ENCODE data around the gene ING5. TPM values are rescaled to one million over a fixed set of nuclear protein-coding genes. Genes with fewer than 3 reads are reported as not detected.

ING5 gene
- total RNA-seq, 1 experiment from 2014 or later = 35.1 TPM

GRCh38 chr2:241746084-241746483, 44.2 kb downstream of the ING5 start:
- Mint-ChIP-seq H3K4me3 (ENCODE audit: low read depth, unreplicated experiment) (no peak overlapping the region), H3K27ac (ENCODE audit: unreplicated experiment) (no peak overlapping the region), H3K36me3 (ENCODE audit: insufficient read depth, unreplicated experiment) (peaks cover 28% of the 10 kb centered on the region), H3K27me3 (ENCODE audit: unreplicated experiment) (no peaks in the 10 kb centered on the region), H3K4me1 (ENCODE audit: low read depth, unreplicated experiment) (no peaks in the 10 kb centered on the region), H3K9me3 (ENCODE audit: low read depth, unreplicated experiment) (peaks cover 4% of the 10 kb centered on the region)
- TSS peak; percentile 31 for BruUV-seq (replicated peaks)
- TF ChIP-seq, protein P1, sequence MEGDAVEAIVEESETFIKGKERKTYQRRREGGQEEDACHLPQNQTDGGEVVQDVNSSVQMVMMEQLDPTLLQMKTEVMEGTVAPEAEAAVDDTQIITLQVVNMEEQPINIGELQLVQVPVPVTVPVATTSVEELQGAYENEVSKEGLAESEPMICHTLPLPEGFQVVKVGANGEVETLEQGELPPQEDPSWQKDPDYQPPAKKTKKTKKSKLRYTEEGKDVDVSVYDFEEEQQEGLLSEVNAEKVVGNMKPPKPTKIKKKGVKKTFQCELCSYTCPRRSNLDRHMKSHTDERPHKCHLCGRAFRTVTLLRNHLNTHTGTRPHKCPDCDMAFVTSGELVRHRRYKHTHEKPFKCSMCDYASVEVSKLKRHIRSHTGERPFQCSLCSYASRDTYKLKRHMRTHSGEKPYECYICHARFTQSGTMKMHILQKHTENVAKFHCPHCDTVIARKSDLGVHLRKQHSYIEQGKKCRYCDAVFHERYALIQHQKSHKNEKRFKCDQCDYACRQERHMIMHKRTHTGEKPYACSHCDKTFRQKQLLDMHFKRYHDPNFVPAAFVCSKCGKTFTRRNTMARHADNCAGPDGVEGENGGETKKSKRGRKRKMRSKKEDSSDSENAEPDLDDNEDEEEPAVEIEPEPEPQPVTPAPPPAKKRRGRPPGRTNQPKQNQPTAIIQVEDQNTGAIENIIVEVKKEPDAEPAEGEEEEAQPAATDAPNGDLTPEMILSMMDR (IDR thresholded peaks at IDR 0.05; ENCODE audit: unreplicated experiment) = no peak
- intact Hi-C loops (cut with micrococcal nuclease; ENCODE audit: unreplicated experiment) = no loop called here
- CTCF ChIA-PET = no interaction called here
- DNase-seq = no peak

DNA sequence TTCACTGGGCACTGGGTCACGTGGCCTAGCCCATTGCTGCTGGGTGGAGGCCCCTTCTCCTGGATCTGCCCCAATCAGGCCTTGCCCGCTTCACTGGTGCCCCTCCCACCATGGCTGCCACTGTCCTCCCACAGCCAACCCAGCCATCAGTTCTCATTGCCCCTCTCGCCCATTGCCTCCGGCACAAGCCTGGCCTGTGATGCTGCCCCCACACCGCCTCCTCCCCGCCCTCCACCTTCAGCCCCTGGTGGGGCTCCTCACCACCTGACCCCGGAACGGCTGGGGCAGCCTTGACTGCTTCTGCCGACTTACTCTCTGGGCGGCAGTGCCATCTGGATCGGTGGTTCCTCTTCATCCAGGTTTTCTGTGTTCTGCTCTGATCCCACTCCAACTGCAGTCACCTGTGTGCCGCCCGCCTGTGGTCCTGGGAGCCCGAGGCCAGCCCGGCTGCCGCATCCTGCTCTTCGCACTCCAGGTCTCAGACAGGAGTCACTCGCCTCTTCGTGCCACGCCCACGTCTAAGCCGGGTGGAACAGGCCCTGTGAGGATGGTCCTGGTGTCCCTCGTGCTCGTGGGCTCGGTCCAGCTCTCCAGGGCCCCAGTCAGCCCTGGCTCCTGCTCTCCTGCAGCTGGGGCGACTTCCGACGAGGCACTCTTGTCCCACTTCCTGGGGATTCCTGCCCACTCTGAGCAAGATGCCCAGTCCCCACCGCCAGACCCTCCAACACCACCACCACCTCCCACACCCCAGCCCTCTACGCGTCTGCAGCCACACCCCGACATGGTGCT, 46.8 kb downstream of the ING5 start:
- no peak for DNase-seq
- TF ChIP-seq, protein P1 (IDR thresholded peaks at IDR 0.05; ENCODE audit: unreplicated experiment) = no peak
- no TSS peak for BruUV-seq (replicated peaks)
- Mint-ChIP-seq H3K4me1 (ENCODE audit: low read depth, unreplicated experiment) (no peaks in the 10 kb centered on the region), H3K9me3 (ENCODE audit: low read depth, unreplicated experiment) (peaks cover 4% of the 10 kb centered on the region), H3K4me3 (ENCODE audit: low read depth, unreplicated experiment) (no peak overlapping the region), H3K27me3 (ENCODE audit: unreplicated experiment) (no peaks in the 10 kb centered on the region), H3K36me3 (ENCODE audit: insufficient read depth, unreplicated experiment) (peaks cover 26% of the 10 kb centered on the region), H3K27ac (ENCODE audit: unreplicated experiment) (no peak overlapping the region)
- intact Hi-C loops (cut with micrococcal nuclease; ENCODE audit: unreplicated experiment) = no loop called here
- CTCF ChIA-PET = no interaction called here

DNA sequence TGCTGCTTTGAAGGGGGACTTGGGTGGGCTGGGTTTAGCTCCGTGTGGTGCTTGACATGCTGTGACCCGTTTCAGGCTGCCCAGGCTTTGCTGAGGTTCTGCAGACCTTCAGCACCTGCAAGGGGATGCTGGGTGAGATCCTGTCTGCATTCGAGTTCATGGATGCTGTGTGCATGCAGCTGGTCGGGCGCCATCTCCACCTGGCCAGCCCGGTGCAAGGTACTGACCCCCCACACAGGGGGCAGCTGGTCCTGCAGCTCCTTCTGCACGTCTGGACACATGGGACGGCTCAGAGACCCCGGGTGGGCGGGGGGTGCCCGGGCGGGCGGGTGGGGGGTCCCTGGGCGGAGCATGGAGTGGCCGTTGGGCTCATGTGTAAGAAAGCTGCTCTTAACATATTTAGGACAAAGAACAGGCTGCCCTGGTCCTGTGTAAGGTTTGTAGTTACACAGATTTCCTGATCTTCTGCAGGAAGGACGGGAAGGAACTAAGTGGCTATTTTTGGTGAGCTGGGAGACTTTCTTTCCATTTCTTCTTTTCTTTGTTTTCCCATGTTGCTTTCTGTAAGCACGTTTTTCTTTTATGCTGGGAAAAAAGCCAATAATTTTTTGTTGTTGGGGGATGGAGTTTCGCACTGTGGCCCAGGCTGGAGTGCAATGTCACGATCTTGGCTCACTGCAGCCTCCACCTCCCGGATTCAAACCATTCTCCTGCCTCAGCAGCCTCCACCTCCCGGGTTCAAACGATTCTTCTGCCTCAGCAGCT, 48.4 kb downstream of the ING5 start:
- TF ChIP-seq, protein P1 (IDR thresholded peaks at IDR 0.05; ENCODE audit: unreplicated experiment) = no peak
- Mint-ChIP-seq H3K27me3 (ENCODE audit: unreplicated experiment) (no peaks in the 10 kb centered on the region), H3K4me3 (ENCODE audit: low read depth, unreplicated experiment) (no peak overlapping the region), H3K4me1 (ENCODE audit: low read depth, unreplicated experiment) (no peaks in the 10 kb centered on the region), H3K9me3 (ENCODE audit: low read depth, unreplicated experiment) (peaks cover 4% of the 10 kb centered on the region), H3K27ac (ENCODE audit: unreplicated experiment) (no peak overlapping the region), H3K36me3 (ENCODE audit: insufficient read depth, unreplicated experiment) (peaks cover 30% of the 10 kb centered on the region)
- no TSS peak for BruUV-seq (replicated peaks)
- intact Hi-C loops (cut with micrococcal nuclease; ENCODE audit: unreplicated experiment) = no loop called here
- CTCF ChIA-PET = no interaction called here
- DNase-seq = no peak

GRCh38 chr2:241751152-241751551, 49.3 kb downstream of the ING5 start:
- Mint-ChIP-seq H3K27me3 (ENCODE audit: unreplicated experiment) (no peaks in the 10 kb centered on the region), H3K4me1 (ENCODE audit: low read depth, unreplicated experiment) (no peaks in the 10 kb centered on the region), H3K9me3 (ENCODE audit: low read depth, unreplicated experiment) (peaks cover under 1% of the 10 kb centered on the region), H3K36me3 (ENCODE audit: insufficient read depth, unreplicated experiment) (peaks cover 26% of the 10 kb centered on the region), H3K27ac (ENCODE audit: unreplicated experiment) (no peak overlapping the region), H3K4me3 (ENCODE audit: low read depth, unreplicated experiment) (no peak overlapping the region)
- DNase-seq = no peak
- TF ChIP-seq, protein P1 (IDR thresholded peaks at IDR 0.05; ENCODE audit: unreplicated experiment) = no peak
- intact Hi-C loops (cut with micrococcal nuclease; ENCODE audit: unreplicated experiment) = no loop called here
- CTCF ChIA-PET = no interaction called here
- no TSS peak for BruUV-seq (replicated peaks)

Data from Calu3 (cell line).